Stimulated activated CD8-positive, alpha-beta memory T cell treated with anti-CD3 and anti-CD28 coated beads, Interleukin-12 subunit alpha, Interleukin-12 subunit beta, amount 100 ng/mL, for 24 hours (primary cell): Measurements from ENCODE around the gene GLS.

Experiments used
- DNase-seq: peaks from one replicate; pipeline ENCODE4 v3.0.0-alpha.2; 2020; ENCODE audit errors: extremely low read depth

Gene GLS

GRCh38 chr2:190972213-190972612 lies 91.6 kb downstream of the GLS start:
- no peak for DNase-seq

GRCh38 chr2:190972846-190973245 lies 92.2 kb downstream of the GLS start:
- DNase-seq = no peak

- no peak for DNase-seq
These were observed 92.6 kb downstream of the GLS start for GRCh38 chr2:190973262-190973661.

- no peak for DNase-seq
These were observed 93.4 kb downstream of the GLS start for GRCh38 chr2:190973726-190974628.

- DNase-seq = no peak
These were observed 94.2 kb downstream of the GLS start for GRCh38 chr2:190974629-190975361.

- no peak for DNase-seq
These were observed 95.9 kb downstream of the GLS start for GRCh38 chr2:190976521-190976920.

GRCh38 chr2:190977505-190977904 lies 96.9 kb downstream of the GLS start:
- no peak for DNase-seq

GRCh38 chr2:190978389-190979053 lies 97.9 kb downstream of the GLS start:
- no peak for DNase-seq

- no peak for DNase-seq
These were observed 99.4 kb downstream of the GLS start for GRCh38 chr2:190979906-190980629.

GRCh38 chr2:190980630-190981209 lies 100.1 kb downstream of the GLS start:
- no peak for DNase-seq

GRCh38 chr2:190981333-190981732 lies 100.7 kb downstream of the GLS start:
- no peak for DNase-seq

- DNase-seq = no peak
These were observed 101.1 kb downstream of the GLS start for GRCh38 chr2:190981733-190982132.

GRCh38 chr2:190982262-190983034 lies 101.8 kb downstream of the GLS start:
- DNase-seq = no peak

- no peak for DNase-seq
These were observed 104.0 kb downstream of the GLS start for GRCh38 chr2:190984595-190984994.

GRCh38 chr2:190986221-190986953 lies 105.8 kb downstream of the GLS start:
- no peak for DNase-seq

- DNase-seq = no peak
These were observed 106.5 kb downstream of the GLS start for GRCh38 chr2:190987116-190987515.

- DNase-seq = no peak
These were observed 107.3 kb downstream of the GLS start for GRCh38 chr2:190987938-190988337.

GRCh38 chr2:190988910-190989309 lies 108.3 kb downstream of the GLS start:
- no peak for DNase-seq

GRCh38 chr2:190990132-190990531 lies 109.5 kb downstream of the GLS start:
- DNase-seq = no peak

GRCh38 chr2:190993292-190993643 lies 112.6 kb downstream of the GLS start:
- no peak for DNase-seq
